ENCODE results near the gene RAP1GAP2.
"Not testable (repeated sequence)": the region's sequence is repeated elsewhere in the genome, so short reads cannot be mapped to it uniquely, and the experiment has no call there.

The RAP1GAP2 gene

DNA sequence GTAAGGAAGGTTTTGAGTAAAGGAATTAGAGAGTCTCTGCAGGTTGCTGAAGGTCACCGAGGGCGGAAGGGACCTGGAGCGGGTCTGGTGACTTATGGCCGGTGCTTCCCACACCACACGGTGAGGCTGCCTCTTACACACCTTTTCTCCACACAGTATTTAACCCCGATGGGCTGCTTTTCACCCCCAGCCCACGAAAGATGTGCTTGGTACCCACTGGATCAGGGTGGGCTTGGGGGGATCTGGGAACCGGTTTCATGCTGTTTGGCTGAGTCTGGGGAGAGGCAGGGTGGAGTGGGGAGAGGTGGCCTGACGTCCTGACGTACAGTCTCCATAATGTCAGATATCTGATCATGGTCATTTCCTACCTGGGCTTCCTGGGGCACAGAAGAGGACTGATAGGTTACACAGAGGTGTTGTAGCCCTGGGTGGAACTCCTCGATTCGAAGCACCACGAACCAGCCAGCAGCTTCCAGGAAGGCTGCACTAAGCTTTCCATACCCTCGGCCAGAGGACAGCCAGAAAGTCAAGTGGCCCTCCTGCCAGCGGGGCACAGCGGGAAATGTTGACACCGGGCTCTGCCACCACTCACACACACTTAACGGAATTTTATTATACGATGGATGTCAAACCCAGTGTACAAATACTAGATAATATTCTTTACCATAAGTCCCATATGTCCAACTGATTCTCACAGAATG lies 233.1 kb downstream of the RAP1GAP2 start:
- no peak for DNase-seq

DNA sequence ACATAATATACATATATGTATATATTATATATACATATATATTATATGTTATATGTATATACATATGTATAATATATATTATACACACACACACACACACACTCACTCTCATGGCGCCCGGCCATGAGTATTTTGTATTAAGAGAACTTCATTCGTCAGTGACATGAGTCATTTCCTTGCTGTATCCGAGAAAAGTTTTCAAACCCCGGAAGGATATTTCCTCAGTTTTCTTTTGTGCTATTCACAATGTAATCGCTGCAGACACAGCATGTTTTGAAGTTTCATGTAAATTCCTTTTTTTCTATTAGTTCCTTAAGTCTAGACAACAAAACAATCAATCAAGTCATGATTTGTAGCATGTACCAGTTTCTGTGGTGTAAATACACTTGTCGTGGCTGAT lies 233.9 kb downstream of the RAP1GAP2 start:
- DNase-seq = no peak

DNA sequence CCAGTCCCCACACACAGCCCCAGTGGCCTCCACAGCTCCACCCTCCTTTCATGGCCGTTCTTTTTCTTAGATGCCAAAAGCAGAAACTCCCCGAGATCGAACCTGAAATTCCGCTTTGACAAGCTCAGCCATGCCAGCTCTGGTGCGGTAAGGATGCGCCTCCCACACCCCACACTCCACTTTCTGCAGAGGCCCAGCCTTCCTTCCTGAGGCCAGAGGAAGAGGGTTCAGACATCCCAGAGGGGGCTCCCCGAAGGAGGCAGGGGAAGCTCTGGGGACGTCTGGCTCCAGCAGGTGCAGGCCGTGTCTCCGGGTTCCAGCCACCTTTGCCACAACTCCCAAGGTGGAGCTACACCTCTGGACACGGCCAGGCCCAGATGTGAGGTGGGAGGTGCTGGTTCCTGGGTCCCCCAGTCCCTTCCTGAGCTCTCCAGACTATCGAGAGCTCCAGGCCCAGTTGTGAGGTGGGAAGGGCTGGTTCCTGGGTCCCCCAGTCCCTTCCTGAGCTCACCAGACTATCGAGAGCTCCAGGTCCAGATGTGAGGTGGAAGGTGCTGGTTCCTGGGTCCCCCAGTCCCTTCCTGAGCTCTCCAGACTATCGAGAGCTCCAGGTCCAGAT lies 234.7 kb downstream of the RAP1GAP2 start:
- not testable (repeated sequence) for DNase-seq

- no peak for DNase-seq
Measured at GRCh38 chr17:3032258-3033247, 236.3 kb downstream of the RAP1GAP2 start.

- DNase-seq = no peak
Measured at GRCh38 chr17:3033248-3033640, 237.0 kb downstream of the RAP1GAP2 start.

DNA sequence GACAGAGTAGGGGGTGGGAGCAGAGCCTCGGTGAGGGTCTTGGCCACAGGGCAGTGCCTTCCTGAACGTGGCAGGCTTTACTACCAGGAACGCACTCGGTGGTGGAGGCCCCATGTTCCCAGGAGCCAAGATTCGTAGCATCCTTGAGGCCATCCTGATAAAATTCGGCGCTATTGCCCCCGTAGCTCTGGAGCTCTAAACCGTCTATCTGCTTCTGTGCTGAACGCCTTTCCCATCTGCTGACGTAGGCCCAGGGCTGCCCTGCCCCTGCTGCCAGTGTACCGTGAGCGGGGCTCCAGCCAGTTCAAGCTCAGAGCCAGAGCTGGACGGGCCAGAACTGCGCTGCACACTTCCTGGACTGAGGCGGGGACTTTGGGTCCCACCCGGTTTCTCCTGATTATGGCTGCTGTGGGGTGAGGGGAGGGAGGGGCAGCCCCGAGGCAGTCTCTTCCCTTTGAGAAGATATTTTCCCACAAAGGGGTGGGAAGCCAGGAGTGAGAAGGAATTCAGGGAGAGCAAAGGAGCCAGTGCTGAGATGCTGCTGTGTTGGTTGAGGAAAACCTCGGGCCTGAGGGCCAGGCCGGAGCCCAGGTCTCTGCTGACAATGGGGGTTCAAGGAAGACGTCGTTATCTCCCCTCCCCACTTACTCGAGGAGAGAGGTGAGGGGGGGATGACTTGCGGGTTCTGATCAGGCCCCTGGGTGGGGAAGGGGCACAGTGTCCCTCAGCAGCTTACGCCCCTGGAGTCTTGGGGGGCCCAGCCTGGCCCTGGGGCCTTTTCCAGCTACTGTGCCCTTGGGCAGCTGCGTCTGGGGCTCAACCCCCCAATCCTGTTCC lies 237.7 kb downstream of the RAP1GAP2 start:
- DNase-seq = no peak

DNA sequence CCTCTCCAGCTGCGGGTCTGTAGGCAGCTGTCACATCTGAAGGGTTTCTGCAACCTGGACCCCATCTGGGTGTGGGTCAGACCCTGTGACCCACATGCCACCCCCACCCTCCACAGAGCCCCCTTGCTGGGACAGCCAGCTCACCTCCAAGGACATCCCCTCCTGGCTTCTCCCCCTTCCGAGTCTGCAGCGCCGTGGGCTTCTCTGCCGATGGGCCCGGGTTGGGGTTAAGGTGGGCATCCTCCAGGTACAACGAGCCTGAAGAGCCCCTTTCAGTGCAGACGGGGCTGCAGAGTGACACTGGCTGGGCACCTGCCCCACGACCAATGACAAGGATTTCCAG lies 238.3 kb downstream of the RAP1GAP2 start:
- no peak for DNase-seq

- DNase-seq = no peak
Measured at GRCh38 chr17:3035256-3035967, 239.2 kb downstream of the RAP1GAP2 start.

- no peak for DNase-seq
Measured at GRCh38 chr17:3035968-3036280, 239.7 kb downstream of the RAP1GAP2 start.

GRCh38 chr17:3036800-3037199 lies 240.6 kb downstream of the RAP1GAP2 start:
- DNase-seq = no peak

DNA sequence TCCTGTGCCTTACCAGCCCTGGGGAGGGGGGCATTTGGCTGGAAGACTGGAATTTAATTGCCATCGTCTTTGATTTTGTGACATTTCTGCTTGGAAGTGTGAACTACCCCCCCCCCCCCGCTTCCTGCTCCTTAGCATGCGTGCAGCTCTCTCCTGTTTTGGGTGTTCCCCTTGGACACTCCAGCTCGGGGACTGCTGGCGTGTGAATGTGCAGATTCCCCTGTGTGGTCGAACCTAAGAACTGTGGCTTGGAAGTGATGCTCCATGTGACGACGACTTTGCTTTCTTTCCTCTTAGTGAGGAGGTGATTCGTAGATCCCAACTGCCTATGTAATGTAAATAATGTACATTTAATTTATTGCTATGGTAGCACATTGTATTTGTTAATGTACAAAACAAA lies 241.0 kb downstream of the RAP1GAP2 start:
- no peak for DNase-seq

GRCh38 chr17:3038941-3039340 lies 242.7 kb downstream of the RAP1GAP2 start:
- DNase-seq = no peak

- DNase-seq = peak; percentile 12 to 54
Measured at GRCh38 chr17:3039736-3040135, 243.5 kb downstream of the RAP1GAP2 start.

DNA sequence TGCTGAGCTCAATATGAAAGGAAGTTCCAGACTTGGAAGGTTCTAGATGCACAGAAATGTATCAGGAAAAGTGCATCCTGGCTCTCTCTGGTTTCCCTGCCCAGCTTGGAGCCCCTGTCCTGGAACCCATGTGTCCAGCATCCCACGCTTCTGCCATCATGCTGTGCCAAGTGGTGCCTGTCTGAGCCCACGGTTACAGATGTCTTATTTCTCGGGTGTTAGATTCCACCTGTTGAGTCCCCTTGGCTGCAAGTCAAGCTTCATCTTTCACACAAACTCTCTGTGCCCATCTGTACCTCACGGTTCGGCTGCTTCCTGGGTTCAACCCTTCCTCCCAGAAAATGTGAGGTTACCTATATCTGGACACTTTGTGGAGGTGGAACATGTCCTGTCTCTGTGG lies 244.6 kb downstream of the RAP1GAP2 start:
- DNase-seq = no peak

DNA sequence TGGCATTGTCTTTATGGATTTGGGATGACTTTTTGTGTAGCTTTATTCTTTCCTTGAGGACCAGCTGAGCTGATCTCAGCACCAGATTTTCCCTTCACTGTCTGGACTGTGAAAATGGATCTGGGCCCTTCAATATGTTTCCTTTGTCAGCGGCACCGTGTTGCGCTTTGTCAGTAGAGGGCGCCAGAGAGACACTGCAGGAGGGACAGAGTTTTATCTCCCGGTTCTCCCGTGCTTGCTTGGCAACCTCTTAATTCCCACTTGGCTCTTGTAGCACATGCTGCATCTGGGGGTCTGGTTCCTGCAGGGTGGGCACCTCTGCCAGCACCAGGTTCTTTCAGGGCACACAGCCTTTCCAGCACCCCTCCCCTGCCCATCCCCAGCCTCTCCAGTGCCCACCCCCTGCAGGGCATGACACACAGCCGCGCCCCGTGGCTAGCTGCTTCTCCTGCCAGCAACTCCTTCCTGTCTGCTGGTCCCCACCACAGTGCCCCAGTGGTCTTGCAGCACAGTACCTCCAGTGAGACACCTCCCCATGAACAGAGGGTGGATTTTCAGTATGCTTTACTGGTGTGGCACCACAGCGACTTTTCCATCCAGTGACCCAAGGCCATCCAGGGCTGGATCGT lies 247.6 kb downstream of the RAP1GAP2 start:
- DNase-seq = no peak

GRCh38 chr17:3046753-3047152 lies 250.5 kb downstream of the RAP1GAP2 start:
- no peak for DNase-seq

GRCh38 chr17:3048727-3049471 lies 252.7 kb downstream of the RAP1GAP2 start:
- peak; percentile 96 to 97 for DNase-seq

DNA sequence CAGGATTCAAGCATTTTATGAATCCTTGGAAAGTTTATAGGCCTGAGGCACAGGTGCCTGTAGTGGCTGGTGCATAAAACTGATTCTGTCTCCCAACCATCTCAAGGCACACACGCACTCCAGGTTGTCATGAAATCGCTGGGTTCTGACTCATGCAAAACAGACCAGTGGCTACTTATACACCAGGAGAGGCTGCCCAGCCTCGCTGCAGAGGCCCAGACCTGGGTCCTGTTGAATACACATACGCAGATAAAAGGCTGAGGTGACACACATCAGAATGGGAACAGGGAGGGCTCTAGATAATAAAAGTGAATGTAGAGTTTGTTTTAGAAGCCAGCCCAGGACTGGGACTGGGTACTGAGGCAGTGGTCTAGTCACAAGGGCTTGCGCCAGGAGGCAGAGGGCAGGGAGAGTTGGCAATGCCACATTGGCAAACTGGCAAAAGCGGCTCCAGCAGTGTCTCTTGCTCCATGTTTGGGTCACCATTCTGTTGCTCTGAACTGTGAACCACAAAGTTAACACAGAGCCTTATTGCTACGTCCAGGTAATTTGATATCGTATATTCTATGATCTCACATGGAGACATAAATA lies 253.6 kb downstream of the RAP1GAP2 start:
- no peak for DNase-seq

GRCh38 chr17:3054868-3055267 lies 258.6 kb downstream of the RAP1GAP2 start:
- not testable (repeated sequence) for DNase-seq

- not testable (repeated sequence) for DNase-seq
Measured at GRCh38 chr17:3062824-3063377, 266.7 kb downstream of the RAP1GAP2 start.

Measured in CD4-positive, alpha-beta T cell treated with Interleukin-1 beta for 1 hour (primary cell).